Karpas-422 (cell line): ENCODE results near the gene RHOF. TPM values are rescaled to one million over a fixed set of nuclear protein-coding genes. Genes with fewer than 3 reads are reported as not detected.
"Not testable (repeated sequence)": the region's sequence is repeated elsewhere in the genome, so short reads cannot be mapped to it uniquely, and the experiment has no call there.

ENCODE experiments used
- DNase-seq: peaks from one replicate; pipeline ENCODE4 v3.0.0-alpha.2; 2015
- H2AFZ ChIP-seq: fragments of 200-600 bp; sonication (generic); 2 replicates; pipeline ENCODE4 v1.6.1; 2014; ENCODE audit warnings: antibody characterized with exemption, low read length, mixed read lengths
- H3K27ac ChIP-seq: fragments of 200-600 bp; sonication (generic); 2 replicates; pipeline ENCODE4 v1.5.1; 2014; ENCODE audit warnings: mild to moderate bottlenecking, low read length, moderate library complexity
- H3K27me3 ChIP-seq: fragments of 200-600 bp; sonication (generic); 2 replicates; pipeline ENCODE4 v1.6.1; 2014; ENCODE audit warnings: low read length, mixed read lengths
- H3K36me3 ChIP-seq: fragments of 200-600 bp; sonication (generic); 2 replicates; pipeline ENCODE4 v1.6.1; 2014; ENCODE audit warnings: low read length, mixed read lengths; ENCODE audit not compliant: insufficient read depth
- H3K4me1 ChIP-seq: fragments of 200-600 bp; sonication (generic); 2 replicates; pipeline ENCODE4 v1.6.1; 2014; ENCODE audit warnings: mild to moderate bottlenecking, low read length, mixed read lengths
- H3K4me2 ChIP-seq: fragments of 200-600 bp; sonication (generic); 2 replicates; pipeline ENCODE4 v1.6.1; 2014; ENCODE audit warnings: low read length, low read depth, mild to moderate bottlenecking; ENCODE audit not compliant: poor library complexity, severe bottlenecking
- H3K4me3 ChIP-seq: fragments of 200-600 bp; sonication (generic); 2 replicates; pipeline ENCODE4 v1.5.1; 2014; ENCODE audit warnings: mild to moderate bottlenecking, antibody characterized with exemption, low read length, mixed read lengths
- H3K79me2 ChIP-seq: fragments of 200-600 bp; sonication (generic); 2 replicates; pipeline ENCODE4 v1.6.1; 2014; ENCODE audit warnings: mild to moderate bottlenecking, low read length, mixed read lengths
- H3K9ac ChIP-seq: fragments of 200-600 bp; sonication (generic); 2 replicates; pipeline ENCODE4 v1.6.0; 2014; ENCODE audit warnings: low read length
- H3K9me2 ChIP-seq: fragments of 200-600 bp; sonication (generic), shearing (Covaris generic); replicated peaks from 2 replicates; pipeline ENCODE4 v1.6.0; 2014; ENCODE audit warnings: mild to moderate bottlenecking, low read length, moderate library complexity; ENCODE audit not compliant: insufficient read depth
- H3K9me3 ChIP-seq: fragments of 300-700, 200-600 bp; sonication (generic); 2 replicates; pipeline ENCODE4 v1.6.1; 2014; ENCODE audit warnings: low read length, mixed read lengths
- H4K20me1 ChIP-seq: fragments of 200-600 bp; sonication (generic); 2 replicates; pipeline ENCODE4 v1.6.1; 2014; ENCODE audit warnings: mild to moderate bottlenecking, antibody characterized with exemption, low read length, low read depth; ENCODE audit not compliant: insufficient read depth
- total RNA-seq: library from RNA; depleted of rRNA; stranded (reverse); fragments of >200 nt; shearing (Covaris generic); gene quantifications from 2 replicates; pipeline ENCODE4 v1.2.3, GENCODE V29; 2014; ENCODE audit warnings: low replicate concordance

RHOF gene
- total RNA-seq, 1 experiment from 2014 or later = 7.2 TPM

- not testable (repeated sequence) for H3K4me2 ChIP-seq, H3K9ac ChIP-seq, H3K9me2 ChIP-seq, H3K36me3 ChIP-seq, H4K20me1 ChIP-seq, H3K27ac ChIP-seq, H2AFZ ChIP-seq, H3K79me2 ChIP-seq, H3K4me3 ChIP-seq, H3K27me3 ChIP-seq, DNase-seq, H3K9me3 ChIP-seq, H3K4me1 ChIP-seq
These were observed 35.0 kb downstream of the RHOF start for GRCh38 chr12:121758536-121758935.

- H3K4me1 ChIP-seq = no peaks in the 10 kb centered on the region
- DNase-seq = no peak
These were observed 37.9 kb downstream of the RHOF start for GRCh38 chr12:121755591-121755990.

GRCh38 chr12:121754836-121755235 lies 38.7 kb downstream of the RHOF start:
- H3K9me3 ChIP-seq = no peaks in the 10 kb centered on the region
- no peak overlapping the region for H3K27ac ChIP-seq
- no peaks in the 10 kb centered on the region for H3K36me3 ChIP-seq
- H3K79me2 ChIP-seq = no peaks in the 10 kb centered on the region
- no peak overlapping the region for H3K9ac ChIP-seq
- no peak overlapping the region for H2AFZ ChIP-seq
- H3K4me2 ChIP-seq = no peak overlapping the region
- H3K9me2 ChIP-seq = no peaks in the 10 kb centered on the region
- no peaks in the 10 kb centered on the region for H4K20me1 ChIP-seq
- no peaks in the 10 kb centered on the region for H3K4me1 ChIP-seq
- no peaks in the 10 kb centered on the region for H3K27me3 ChIP-seq
- H3K4me3 ChIP-seq = no peak overlapping the region
- no peak for DNase-seq

More at GRCh38 chr12:121755591-121755990, 37.9 kb downstream of the RHOF start:
- H3K36me3 ChIP-seq = no peaks in the 10 kb centered on the region
- H3K4me3 ChIP-seq = no peak overlapping the region
- no peaks in the 10 kb centered on the region for H3K79me2 ChIP-seq
- H2AFZ ChIP-seq = no peak overlapping the region
- no peak overlapping the region for H3K9ac ChIP-seq
- H3K27me3 ChIP-seq = no peaks in the 10 kb centered on the region
- H3K9me3 ChIP-seq = no peaks in the 10 kb centered on the region
- no peaks in the 10 kb centered on the region for H3K9me2 ChIP-seq
- H3K27ac ChIP-seq = no peak overlapping the region
- no peak overlapping the region for H3K4me2 ChIP-seq
- no peaks in the 10 kb centered on the region for H4K20me1 ChIP-seq

- H3K4me1 ChIP-seq = no peaks in the 10 kb centered on the region
These were observed 39.6 kb downstream of the RHOF start for GRCh38 chr12:121753844-121754264.

GRCh38 chr12:121751749-121752351 lies 41.6 kb downstream of the RHOF start:
- Histone ChIP-seq H3K9ac (no peak overlapping the region), H3K4me1 (no peaks in the 10 kb centered on the region), H2AFZ (no peak overlapping the region), H3K4me2 (no peak overlapping the region), H3K4me3 (no peak overlapping the region), H3K79me2 (no peaks in the 10 kb centered on the region), H3K27me3 (no peaks in the 10 kb centered on the region), H3K9me3 (no peaks in the 10 kb centered on the region), H3K27ac (no peak overlapping the region), H4K20me1 (no peaks in the 10 kb centered on the region), H3K36me3 (no peaks in the 10 kb centered on the region; the same call in 1 of the 2 replicates), H3K9me2 (no peaks in the 10 kb centered on the region)
- DNase-seq = no peak

More at GRCh38 chr12:121753844-121754264, 39.6 kb downstream of the RHOF start:
- no peak overlapping the region for H3K27ac ChIP-seq
- H3K4me2 ChIP-seq = no peak overlapping the region
- no peaks in the 10 kb centered on the region for H3K9me2 ChIP-seq
- DNase-seq = no peak
- H3K9ac ChIP-seq = no peak overlapping the region
- H3K27me3 ChIP-seq = no peaks in the 10 kb centered on the region
- no peak overlapping the region for H3K4me3 ChIP-seq
- no peaks in the 10 kb centered on the region for H3K9me3 ChIP-seq
- no peaks in the 10 kb centered on the region for H4K20me1 ChIP-seq
- H3K79me2 ChIP-seq = no peaks in the 10 kb centered on the region
- no peak overlapping the region for H2AFZ ChIP-seq
- no peaks in the 10 kb centered on the region; the same call in 1 of the 2 replicates for H3K36me3 ChIP-seq

GRCh38 chr12:121751034-121751433 lies 42.5 kb downstream of the RHOF start:
- no peak overlapping the region for H3K9ac ChIP-seq
- H3K36me3 ChIP-seq = no peaks in the 10 kb centered on the region; the same call in 1 of the 2 replicates
- no peaks in the 10 kb centered on the region for H3K4me1 ChIP-seq
- H3K79me2 ChIP-seq = no peaks in the 10 kb centered on the region
- no peaks in the 10 kb centered on the region for H4K20me1 ChIP-seq
- no peak overlapping the region for H3K4me3 ChIP-seq
- no peak overlapping the region for H3K27ac ChIP-seq
- H3K27me3 ChIP-seq = no peaks in the 10 kb centered on the region
- H3K9me3 ChIP-seq = no peaks in the 10 kb centered on the region
- H3K4me2 ChIP-seq = no peak overlapping the region
- no peaks in the 10 kb centered on the region for H3K9me2 ChIP-seq
- DNase-seq = no peak
- H2AFZ ChIP-seq = no peak overlapping the region

GRCh38 chr12:121750507-121750955 lies 43.0 kb downstream of the RHOF start:
- Histone ChIP-seq H3K79me2 (no peaks in the 10 kb centered on the region), H3K9ac (no peak overlapping the region), H3K27ac (no peak overlapping the region), H3K9me3 (no peaks in the 10 kb centered on the region), H3K4me2 (no peak overlapping the region), H4K20me1 (no peaks in the 10 kb centered on the region), H3K27me3 (no peaks in the 10 kb centered on the region), H2AFZ (no peak overlapping the region), H3K4me3 (no peak overlapping the region), H3K9me2 (no peaks in the 10 kb centered on the region), H3K4me1 (no peaks in the 10 kb centered on the region), H3K36me3 (no peaks in the 10 kb centered on the region; the same call in 1 of the 2 replicates)
- DNase-seq = no peak

GRCh38 chr12:121749267-121749666 lies 44.2 kb downstream of the RHOF start:
- Histone ChIP-seq H3K79me2 (no peaks in the 10 kb centered on the region), H2AFZ (no peak overlapping the region), H3K27ac (no peak overlapping the region), H3K4me3 (no peak overlapping the region), H3K9me2 (no peaks in the 10 kb centered on the region), H3K27me3 (no peaks in the 10 kb centered on the region), H3K4me1 (no peaks in the 10 kb centered on the region), H3K4me2 (no peak overlapping the region), H3K36me3 (no peaks in the 10 kb centered on the region; the same call in 1 of the 2 replicates), H4K20me1 (no peaks in the 10 kb centered on the region), H3K9ac (no peak overlapping the region), H3K9me3 (no peaks in the 10 kb centered on the region)
- no peak for DNase-seq
